HepG2 (cell line): ENCODE results near the gene NUDT22. TPM values are rescaled to one million over a fixed set of nuclear protein-coding genes. Genes with fewer than 3 reads are reported as not detected.

ENCODE experiments used
- BRD4 ChIP-seq: sonication (generic); formaldehyde crosslinking; IDR thresholded peaks from 2 replicates; pipeline ENCODE4 v1.4.0; 2020; ENCODE audit warnings: missing genetic modification reagents
- GATA4 ChIP-seq: sonication (generic); IDR thresholded peaks from 2 replicates; pipeline ENCODE4 v1.6.1; 2016; ENCODE audit warnings: antibody characterized with exemption, low read depth, borderline replicate concordance
- HNRNPL ChIP-seq: fragments of 200-400 bp; formaldehyde crosslinking; IDR thresholded peaks from 2 replicates; pipeline ENCODE4 v1.6.1; 2017; ENCODE audit warnings: mild to moderate bottlenecking, low read depth, low read length
- KDM5B ChIP-seq: sonication (generic); formaldehyde crosslinking; IDR thresholded peaks from 2 replicates; pipeline ENCODE4 v1.4.0; 2020; ENCODE audit warnings: missing genetic modification reagents, mild to moderate bottlenecking, borderline replicate concordance
- MAFK ChIP-seq, 2 experiments: IDR thresholded peaks in 1 of 2; conservative IDR thresholded peaks in 1 of 2; 2 replicates each; pipeline ENCODE4 v1.6.1; 2011; ENCODE audit warnings: improper control_type of control experiment in 2 of 2, low read length in 2 of 2
- MBD4 ChIP-seq: IDR thresholded peaks from 2 replicates; pipeline ENCODE4 v1.6.1; 2012; ENCODE audit warnings: low read length, inconsistent platforms, borderline replicate concordance
- MXD3 ChIP-seq: IDR thresholded peaks from 2 replicates; pipeline ENCODE4 v1.6.1; 2016; ENCODE audit warnings: mild to moderate bottlenecking, missing biosample characterization, missing genetic modification reagents
- PCBP1 ChIP-seq: fragments of 200-400 bp; formaldehyde crosslinking; IDR thresholded peaks from 2 replicates; pipeline ENCODE4 v1.6.1; 2017; ENCODE audit warnings: mild to moderate bottlenecking, low read depth, low read length, borderline replicate concordance
- RAD51 ChIP-seq: fragments of 450-650 bp; IDR thresholded peaks from 2 replicates; pipeline ENCODE4 v1.6.1; 2016; ENCODE audit warnings: borderline replicate concordance
- RXRA ChIP-seq: sonication (generic); formaldehyde crosslinking; IDR thresholded peaks from 2 replicates; pipeline ENCODE4 v1.5.1; 2020; ENCODE audit warnings: missing genetic modification reagents
- SOX6 ChIP-seq, 2 experiments: fragments of 450-650 bp in 1 of 2; sonication (generic) in 1 of 2; formaldehyde crosslinking in 1 of 2; IDR thresholded peaks; 2 replicates each; pipeline versions ENCODE4 v1.4.0 to v1.6.1; 2017 to 2020; ENCODE audit warnings: antibody characterized with exemption in 1 of 2, mild to moderate bottlenecking in 1 of 2, missing genetic modification reagents in 1 of 2
- ZNF121 ChIP-seq: sonication (generic); formaldehyde crosslinking; IDR thresholded peaks from 2 replicates; pipeline ENCODE4 v1.5.0; 2020; ENCODE audit warnings: mild to moderate bottlenecking, missing genetic modification reagents
- ZSCAN21 ChIP-seq: sonication (generic); formaldehyde crosslinking; IDR thresholded peaks from 2 replicates; pipeline ENCODE4 v1.8.0; 2022; ENCODE audit warnings: mild to moderate bottlenecking, missing genetic modification reagents, moderate library complexity, borderline replicate concordance
- ZSCAN5A ChIP-seq: sonication (generic); formaldehyde crosslinking; IDR thresholded peaks from 2 replicates; pipeline ENCODE4 v1.8.0; 2022; ENCODE audit warnings: mild to moderate bottlenecking, missing genetic modification reagents, borderline replicate concordance
- polyA plus RNA-seq, 8 experiments: library from polyadenylated mRNA; depleted of rRNA in 3 of 8; stranded (reverse) in 7 of 8; unstranded in 1 of 8; fragments of >200 nt; fragmentation: Illumina TruSeq in 4 of 8; extraction: Trizol in 4 of 8; gene quantifications; 2 replicates each; pipeline versions ENCODE4 v1.2.1 to v1.2.3, GENCODE V29; 2011 to 2016; ENCODE audit warnings: low read depth in 4 of 8, missing spikeins in 1 of 8, mixed read lengths in 1 of 8; ENCODE audit not compliant: insufficient read depth in 1 of 8
- total RNA-seq, 5 experiments: library from RNA; depleted of rRNA; stranded (reverse); fragments of >200 nt; fragmentation: Illumina TruSeq; extraction: Trizol; gene quantifications; 2 replicates each; pipeline ENCODE4 v1.2.3, GENCODE V29; 2016; ENCODE audit warnings: low read depth in 1 of 5
- TF ChIP-seq, protein P1 (sequence below): sonication (generic); formaldehyde crosslinking; IDR thresholded peaks from 2 replicates; pipeline ENCODE4 v1.5.0; 2020; ENCODE audit warnings: mild to moderate bottlenecking, low read depth, missing genetic modification reagents, borderline replicate concordance
- TF ChIP-seq, protein P2 (sequence below): sonication (generic); formaldehyde crosslinking; IDR thresholded peaks from 2 replicates; pipeline ENCODE4 v1.5.1; 2020; ENCODE audit warnings: mild to moderate bottlenecking, missing genetic modification reagents
- TF ChIP-seq, protein P3 (sequence below): sonication (generic); formaldehyde crosslinking; IDR thresholded peaks from 2 replicates; pipeline ENCODE4 v1.4.0; 2020; ENCODE audit warnings: missing genetic modification reagents
- TF ChIP-seq, protein P4 (sequence below): IDR thresholded peaks from 2 replicates; pipeline ENCODE4 v1.6.1; 2016; ENCODE audit warnings: low read depth, borderline replicate concordance
- TF ChIP-seq, protein P5 (sequence below): sonication (generic); formaldehyde crosslinking; IDR thresholded peaks from 2 replicates; pipeline ENCODE4 v1.5.1; 2020; ENCODE audit warnings: mild to moderate bottlenecking, missing genetic modification reagents, borderline replicate concordance

The NUDT22 gene
- total and polyA plus RNA-seq, 2 of the 13 experiments (the other 11 are each of a cell fraction or from before 2014, with no cell fraction given), result 33.5 to 39.8 TPM

GRCh38 chr11:64234647-64235379 lies 8.7 kb downstream of the NUDT22 start (continued):
- TF ChIP-seq GATA4 (no peak), RXRA (no peak), KDM5B (CRISPR knock-in tag) (peak; percentile 42; the same call in 1 of the 2 replicates), MXD3 (CRISPR knock-in tag) (peak; percentile 75; the same call in 1 of the 2 replicates), HNRNPL (peak; percentile 83), SOX6 (IDR thresholded peaks at IDR 0.05) (no peak), SOX6 (CRISPR knock-in tag; IDR thresholded peaks at IDR 0.05) (no peak), BRD4 (0 out of 2 replicates have a peak, but pooled peaks have one; percentile 57), RAD51 (no peak), MBD4 (no peak), ZSCAN5A (CRISPR knock-in tag) (no peak), MAFK (conservative IDR thresholded peaks at IDR 0.05 in 1 of 2, IDR thresholded peaks at IDR 0.05 in 1 of 2; ENCODE audit: low read length in 2 of 2) (no peak), PCBP1 (no peak), ZNF121 (CRISPR knock-in tag) (no peak), ZSCAN21 (CRISPR knock-in tag) (peak; percentile 56; the same call in 1 of the 2 replicates)
- TF ChIP-seq, protein P1, sequence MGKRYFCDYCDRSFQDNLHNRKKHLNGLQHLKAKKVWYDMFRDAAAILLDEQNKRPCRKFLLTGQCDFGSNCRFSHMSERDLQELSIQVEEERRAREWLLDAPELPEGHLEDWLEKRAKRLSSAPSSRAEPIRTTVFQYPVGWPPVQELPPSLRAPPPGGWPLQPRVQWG (CRISPR knock-in tag), result no peak
- TF ChIP-seq, protein P2, sequence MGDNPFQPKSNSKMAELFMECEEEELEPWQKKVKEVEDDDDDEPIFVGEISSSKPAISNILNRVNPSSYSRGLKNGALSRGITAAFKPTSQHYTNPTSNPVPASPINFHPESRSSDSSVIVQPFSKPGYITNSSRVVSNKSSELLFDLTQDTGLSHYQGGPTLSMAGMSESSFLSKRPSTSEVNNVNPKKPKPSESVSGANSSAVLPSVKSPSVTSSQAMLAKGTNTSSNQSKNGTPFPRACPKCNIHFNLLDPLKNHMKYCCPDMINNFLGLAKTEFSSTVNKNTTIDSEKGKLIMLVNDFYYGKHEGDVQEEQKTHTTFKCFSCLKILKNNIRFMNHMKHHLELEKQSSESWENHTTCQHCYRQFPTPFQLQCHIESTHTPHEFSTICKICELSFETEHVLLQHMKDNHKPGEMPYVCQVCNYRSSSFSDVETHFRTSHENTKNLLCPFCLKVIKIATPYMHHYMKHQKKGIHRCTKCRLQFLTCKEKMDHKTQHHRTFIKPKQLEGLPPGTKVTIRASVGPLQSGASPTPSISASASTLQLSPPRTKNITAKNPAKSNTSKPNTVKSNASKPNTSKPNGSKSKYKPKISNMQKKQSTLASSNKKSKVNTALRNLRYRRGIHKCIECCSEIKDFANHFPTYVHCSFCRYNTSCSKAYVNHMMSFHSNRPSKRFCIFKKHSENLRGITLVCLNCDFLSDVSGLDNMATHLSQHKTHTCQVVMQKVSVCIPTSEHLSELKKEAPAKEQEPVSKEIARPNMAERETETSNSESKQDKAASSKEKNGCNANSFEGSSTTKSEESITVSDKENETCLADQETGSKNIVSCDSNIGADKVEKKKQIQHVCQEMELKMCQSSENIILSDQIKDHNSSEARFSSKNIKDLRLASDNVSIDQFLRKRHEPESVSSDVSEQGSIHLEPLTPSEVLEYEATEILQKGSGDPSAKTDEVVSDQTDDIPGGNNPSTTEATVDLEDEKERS (CRISPR knock-in tag), result no peak
- TF ChIP-seq, protein P3, sequence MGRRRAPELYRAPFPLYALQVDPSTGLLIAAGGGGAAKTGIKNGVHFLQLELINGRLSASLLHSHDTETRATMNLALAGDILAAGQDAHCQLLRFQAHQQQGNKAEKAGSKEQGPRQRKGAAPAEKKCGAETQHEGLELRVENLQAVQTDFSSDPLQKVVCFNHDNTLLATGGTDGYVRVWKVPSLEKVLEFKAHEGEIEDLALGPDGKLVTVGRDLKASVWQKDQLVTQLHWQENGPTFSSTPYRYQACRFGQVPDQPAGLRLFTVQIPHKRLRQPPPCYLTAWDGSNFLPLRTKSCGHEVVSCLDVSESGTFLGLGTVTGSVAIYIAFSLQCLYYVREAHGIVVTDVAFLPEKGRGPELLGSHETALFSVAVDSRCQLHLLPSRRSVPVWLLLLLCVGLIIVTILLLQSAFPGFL (CRISPR knock-in tag), result no peak
- TF ChIP-seq, protein P4, sequence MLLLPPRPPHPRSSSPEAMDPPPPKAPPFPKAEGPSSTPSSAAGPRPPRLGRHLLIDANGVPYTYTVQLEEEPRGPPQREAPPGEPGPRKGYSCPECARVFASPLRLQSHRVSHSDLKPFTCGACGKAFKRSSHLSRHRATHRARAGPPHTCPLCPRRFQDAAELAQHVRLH (CRISPR knock-in tag), result no peak
- TF ChIP-seq, protein P5, sequence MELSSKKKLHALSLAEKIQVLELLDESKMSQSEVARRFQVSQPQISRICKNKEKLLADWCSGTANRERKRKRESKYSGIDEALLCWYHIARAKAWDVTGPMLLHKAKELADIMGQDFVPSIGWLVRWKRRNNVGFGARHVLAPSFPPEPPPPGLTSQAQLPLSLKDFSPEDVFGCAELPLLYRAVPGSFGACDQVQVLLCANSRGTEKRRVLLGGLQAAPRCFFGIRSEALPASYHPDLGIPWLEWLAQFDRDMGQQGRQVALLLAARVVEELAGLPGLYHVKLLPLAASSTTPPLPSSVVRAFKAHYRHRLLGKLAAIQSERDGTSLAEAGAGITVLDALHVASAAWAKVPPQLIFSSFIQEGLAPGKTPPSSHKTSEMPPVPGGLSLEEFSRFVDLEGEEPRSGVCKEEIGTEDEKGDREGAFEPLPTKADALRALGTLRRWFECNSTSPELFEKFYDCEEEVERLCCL (CRISPR knock-in tag), result no peak
